Panc1 (cell line): ENCODE results near the gene TPCN1. TPM values are rescaled to one million over a fixed set of nuclear protein-coding genes. Genes with fewer than 3 reads are reported as not detected.

Experiments
- ATAC-seq: fragments of 200-7000 bp; cut with Tn5 transposase; 2 replicates; pipeline ENCODE4 v1.9.1; 2020; ENCODE audit warnings: mild to moderate bottlenecking, moderate library complexity
- BruUV-seq: library from RNA; stranded (reverse); fragments of 400-500 nt; replicated peaks from 2 replicates; lab custom pipeline; 2021; lab: Mats Ljungman, UMichigan
- CTCF ChIA-PET: fragments of 300-600 bp; sonication (Branson Sonifier 250); formaldehyde crosslinking; loops from one replicate; lab custom pipeline; 2022; ENCODE audit warnings: antibody characterized with exemption; lab: Charles Lee
- POLR2A ChIA-PET: fragments of 300-600 bp; sonication (Branson Sonifier 250); formaldehyde crosslinking; loops from one replicate; lab custom pipeline; 2022; ENCODE audit warnings: antibody characterized with exemption; lab: Charles Lee
- DNase-seq: peaks from one replicate; pipeline ENCODE4 v3.0.0-alpha.2; 2010; ENCODE audit warnings: low read depth, low spot score
- H3K27ac ChIP-seq: 2 replicates; pipeline ENCODE4 v1.5.1; 2011; ENCODE audit warnings: mild to moderate bottlenecking, low read length, inconsistent platforms
- H3K27me3 ChIP-seq: fragments of 200-500 bp; sonication (Bioruptor generic); 2 replicates; pipeline ENCODE4 v1.6.0; 2014; ENCODE audit warnings: low read length, inconsistent platforms; ENCODE audit not compliant: control insufficient read depth, insufficient read depth
- H3K36me3 ChIP-seq: fragments of 200-500 bp; sonication (Bioruptor generic); 2 replicates; pipeline ENCODE4 v1.5.1; 2014; ENCODE audit warnings: inconsistent platforms, mild to moderate bottlenecking, low read length, moderate library complexity; ENCODE audit not compliant: control insufficient read depth, insufficient read depth
- H3K4me1 ChIP-seq: 2 replicates; pipeline ENCODE4 v1.5.1; 2011; ENCODE audit warnings: inconsistent platforms, mild to moderate bottlenecking, low read length, moderate library complexity; ENCODE audit not compliant: control insufficient read depth, insufficient read depth
- H3K4me3 ChIP-seq, 2 experiments: 2 replicates each; pipeline ENCODE4 v1.5.1; 2011 to 2012; ENCODE audit warnings: low read depth in 2 of 2, low read length in 2 of 2, mild to moderate bottlenecking in 2 of 2, inconsistent platforms in 1 of 2, moderate library complexity in 1 of 2
- H3K9me3 ChIP-seq: fragments of 200-500 bp; sonication (Bioruptor generic); 2 replicates; pipeline ENCODE4 v1.5.1; 2014; ENCODE audit warnings: low read depth, mild to moderate bottlenecking, inconsistent platforms, low read length, moderate library complexity; ENCODE audit not compliant: control insufficient read depth, insufficient read depth
- POLR2AphosphoS5 ChIP-seq: IDR thresholded peaks from 2 replicates; pipeline ENCODE4 v1.6.1; 2012; ENCODE audit warnings: mild to moderate bottlenecking, low read depth, low read length, moderate library complexity
- SIN3A ChIP-seq: IDR thresholded peaks from 2 replicates; pipeline ENCODE4 v1.6.1; 2012; ENCODE audit warnings: low read depth, mild to moderate bottlenecking, low read length, moderate library complexity, borderline replicate concordance; ENCODE audit not compliant: insufficient read depth
- TCF7L2 ChIP-seq: IDR thresholded peaks from 2 replicates; pipeline ENCODE4 v1.6.1; 2011; ENCODE audit warnings: mild to moderate bottlenecking, low read depth, low read length, inconsistent platforms
- in situ Hi-C: cut with HindIII; loops from 2 replicates; pipeline ENCODE4 v1.10.0; 2016; ENCODE audit warnings: low sequenced_read_pairs, low pct_unique_long_range_greater_than_20kb
- intact Hi-C: fragments of 100-400 bp; cut with micrococcal nuclease; formaldehyde crosslinking; loops from one replicate; pipeline ENCODE4 v1.10.0; 2022; ENCODE audit not compliant: unreplicated experiment
- total RNA-seq: library from RNA; stranded (reverse); gene quantifications from one replicate; pipeline ENCODE4 v1.2.1, GENCODE V29; 2021; ENCODE audit not compliant: unreplicated experiment
- TF ChIP-seq, protein P1 (sequence below): fragments of 450-650 bp; IDR thresholded peaks from 2 replicates; pipeline ENCODE4 v1.5.1; 2017; ENCODE audit warnings: mild to moderate bottlenecking
- TF ChIP-seq, protein P2 (sequence below), 2 experiments: IDR thresholded peaks; 2 replicates each; pipeline ENCODE4 v1.6.1; 2011 to 2012; ENCODE audit warnings: low read depth in 2 of 2, control low read depth in 1 of 2, low read length in 1 of 2, mild to moderate bottlenecking in 1 of 2, moderate library complexity in 1 of 2; ENCODE audit not compliant: insufficient read depth in 1 of 2

Gene TPCN1
- total RNA-seq, 1 experiment from 2014 or later = 75.2 TPM

DNA sequence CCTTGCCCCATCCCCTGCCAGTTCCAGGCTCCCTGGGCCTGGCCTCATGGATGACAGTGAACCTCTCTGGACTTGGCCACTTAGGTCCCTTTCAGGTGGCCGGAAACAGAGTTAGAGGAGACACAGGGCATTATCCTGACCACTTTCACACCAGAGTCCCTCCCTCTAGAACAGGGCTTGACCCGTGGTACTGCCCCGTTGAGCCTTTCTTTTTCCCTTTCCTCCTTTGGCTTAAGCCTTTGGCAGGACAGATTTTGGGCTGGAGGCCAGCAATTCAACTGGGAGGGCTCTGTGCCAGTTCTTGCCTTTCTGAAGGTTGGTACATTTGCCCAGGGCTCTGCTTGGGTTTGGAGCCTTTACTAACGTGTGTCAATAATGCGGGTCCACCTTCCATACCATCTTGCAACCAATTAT is 22.8 kb downstream of the TPCN1 start:
- in situ Hi-C loops = no loop called here
- intact Hi-C loops = no loop called here
- ATAC-seq (no peak), DNase-seq (no peak)
- POLR2A ChIA-PET = no interaction called here
- no peaks in the 10 kb centered on the region for H3K27me3 ChIP-seq
- no peaks in the 10 kb centered on the region for H3K9me3 ChIP-seq
- H3K4me1 ChIP-seq = peaks cover 71% of the 10 kb centered on the region
- no TSS peak for BruUV-seq
- H3K36me3 ChIP-seq = no peaks in the 10 kb centered on the region
- H3K27ac ChIP-seq = peak overlapping the region; percentile 70; the same call in 1 of the 2 replicates
- no peak overlapping the region for H3K4me3 ChIP-seq
- TF ChIP-seq, protein P1, sequence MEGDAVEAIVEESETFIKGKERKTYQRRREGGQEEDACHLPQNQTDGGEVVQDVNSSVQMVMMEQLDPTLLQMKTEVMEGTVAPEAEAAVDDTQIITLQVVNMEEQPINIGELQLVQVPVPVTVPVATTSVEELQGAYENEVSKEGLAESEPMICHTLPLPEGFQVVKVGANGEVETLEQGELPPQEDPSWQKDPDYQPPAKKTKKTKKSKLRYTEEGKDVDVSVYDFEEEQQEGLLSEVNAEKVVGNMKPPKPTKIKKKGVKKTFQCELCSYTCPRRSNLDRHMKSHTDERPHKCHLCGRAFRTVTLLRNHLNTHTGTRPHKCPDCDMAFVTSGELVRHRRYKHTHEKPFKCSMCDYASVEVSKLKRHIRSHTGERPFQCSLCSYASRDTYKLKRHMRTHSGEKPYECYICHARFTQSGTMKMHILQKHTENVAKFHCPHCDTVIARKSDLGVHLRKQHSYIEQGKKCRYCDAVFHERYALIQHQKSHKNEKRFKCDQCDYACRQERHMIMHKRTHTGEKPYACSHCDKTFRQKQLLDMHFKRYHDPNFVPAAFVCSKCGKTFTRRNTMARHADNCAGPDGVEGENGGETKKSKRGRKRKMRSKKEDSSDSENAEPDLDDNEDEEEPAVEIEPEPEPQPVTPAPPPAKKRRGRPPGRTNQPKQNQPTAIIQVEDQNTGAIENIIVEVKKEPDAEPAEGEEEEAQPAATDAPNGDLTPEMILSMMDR = no peak
- TF ChIP-seq, protein P2, sequence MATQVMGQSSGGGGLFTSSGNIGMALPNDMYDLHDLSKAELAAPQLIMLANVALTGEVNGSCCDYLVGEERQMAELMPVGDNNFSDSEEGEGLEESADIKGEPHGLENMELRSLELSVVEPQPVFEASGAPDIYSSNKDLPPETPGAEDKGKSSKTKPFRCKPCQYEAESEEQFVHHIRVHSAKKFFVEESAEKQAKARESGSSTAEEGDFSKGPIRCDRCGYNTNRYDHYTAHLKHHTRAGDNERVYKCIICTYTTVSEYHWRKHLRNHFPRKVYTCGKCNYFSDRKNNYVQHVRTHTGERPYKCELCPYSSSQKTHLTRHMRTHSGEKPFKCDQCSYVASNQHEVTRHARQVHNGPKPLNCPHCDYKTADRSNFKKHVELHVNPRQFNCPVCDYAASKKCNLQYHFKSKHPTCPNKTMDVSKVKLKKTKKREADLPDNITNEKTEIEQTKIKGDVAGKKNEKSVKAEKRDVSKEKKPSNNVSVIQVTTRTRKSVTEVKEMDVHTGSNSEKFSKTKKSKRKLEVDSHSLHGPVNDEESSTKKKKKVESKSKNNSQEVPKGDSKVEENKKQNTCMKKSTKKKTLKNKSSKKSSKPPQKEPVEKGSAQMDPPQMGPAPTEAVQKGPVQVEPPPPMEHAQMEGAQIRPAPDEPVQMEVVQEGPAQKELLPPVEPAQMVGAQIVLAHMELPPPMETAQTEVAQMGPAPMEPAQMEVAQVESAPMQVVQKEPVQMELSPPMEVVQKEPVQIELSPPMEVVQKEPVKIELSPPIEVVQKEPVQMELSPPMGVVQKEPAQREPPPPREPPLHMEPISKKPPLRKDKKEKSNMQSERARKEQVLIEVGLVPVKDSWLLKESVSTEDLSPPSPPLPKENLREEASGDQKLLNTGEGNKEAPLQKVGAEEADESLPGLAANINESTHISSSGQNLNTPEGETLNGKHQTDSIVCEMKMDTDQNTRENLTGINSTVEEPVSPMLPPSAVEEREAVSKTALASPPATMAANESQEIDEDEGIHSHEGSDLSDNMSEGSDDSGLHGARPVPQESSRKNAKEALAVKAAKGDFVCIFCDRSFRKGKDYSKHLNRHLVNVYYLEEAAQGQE (IDR thresholded peaks at IDR 0.05; ENCODE audit: insufficient read depth in 1 of 2, low read depth in 2 of 2, low read length in 1 of 2) = no peak
- TF ChIP-seq POLR2AphosphoS5 (no peak), SIN3A (no peak), TCF7L2 (no peak)
- CTCF ChIA-PET = no interaction called here

DNA sequence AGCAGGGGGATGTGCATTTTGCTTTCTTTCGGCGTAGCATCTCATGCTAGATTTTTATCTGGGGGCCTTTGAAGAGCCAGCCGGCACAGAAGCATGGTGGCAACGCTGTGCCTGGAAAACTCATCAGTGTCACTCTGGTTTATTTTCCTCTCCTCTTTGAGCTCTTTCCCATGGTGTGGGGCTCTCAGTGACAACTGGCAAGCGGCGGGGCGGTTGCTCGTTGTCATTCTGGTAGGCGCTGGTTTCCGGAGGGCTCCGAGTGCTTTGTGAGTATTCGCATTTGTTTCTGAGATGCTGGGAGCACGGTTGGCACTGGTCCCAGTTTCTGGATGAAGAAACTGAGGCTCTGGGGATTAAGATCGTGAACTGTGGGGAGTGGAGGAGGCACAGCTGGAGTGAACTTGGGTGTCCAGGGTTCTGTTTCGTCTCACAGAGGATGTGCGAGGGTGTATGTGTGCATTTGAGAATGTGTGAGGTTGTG is 23.3 kb downstream of the TPCN1 start:
- BruUV-seq = no TSS peak
- peak overlapping the region; percentile 70 for H3K27ac ChIP-seq
- ATAC-seq (no peak), DNase-seq (no peak)
- intact Hi-C loops (no loop called here), in situ Hi-C loops (no loop called here)
- no peaks in the 10 kb centered on the region for H3K27me3 ChIP-seq
- no peak for TF ChIP-seq POLR2AphosphoS5
- TF ChIP-seq, protein P1 = no peak
- no peak for TF ChIP-seq SIN3A
- TF ChIP-seq TCF7L2 = no peak
- TF ChIP-seq, protein P2 (IDR thresholded peaks at IDR 0.05; ENCODE audit: insufficient read depth in 1 of 2, low read depth in 2 of 2, low read length in 1 of 2) = no peak
- H3K4me1 ChIP-seq = peaks cover 66% of the 10 kb centered on the region
- H3K36me3 ChIP-seq = no peaks in the 10 kb centered on the region
- no peaks in the 10 kb centered on the region for H3K9me3 ChIP-seq
- CTCF ChIA-PET = no interaction called here
- POLR2A ChIA-PET = no interaction called here
- no peak overlapping the region for H3K4me3 ChIP-seq
